NCI-H1694 treated with DMSO at 0.1 percent for 48 hours (cell line): ENCODE results near the gene PHF1.

Experiments
- DNase-seq: peaks from one replicate; lab custom pipeline; 2025; lab: John Stamatoyannopoulos, UW

Gene PHF1

GRCh38 chr6:33433001-33433543 lies 22.3 kb downstream of the PHF1 start:
- no peak for DNase-seq

GRCh38 chr6:33433544-33434191 lies 22.9 kb downstream of the PHF1 start:
- DNase-seq: no peak

GRCh38 chr6:33434961-33435360 lies 24.1 kb downstream of the PHF1 start:
- no peak for DNase-seq

DNA sequence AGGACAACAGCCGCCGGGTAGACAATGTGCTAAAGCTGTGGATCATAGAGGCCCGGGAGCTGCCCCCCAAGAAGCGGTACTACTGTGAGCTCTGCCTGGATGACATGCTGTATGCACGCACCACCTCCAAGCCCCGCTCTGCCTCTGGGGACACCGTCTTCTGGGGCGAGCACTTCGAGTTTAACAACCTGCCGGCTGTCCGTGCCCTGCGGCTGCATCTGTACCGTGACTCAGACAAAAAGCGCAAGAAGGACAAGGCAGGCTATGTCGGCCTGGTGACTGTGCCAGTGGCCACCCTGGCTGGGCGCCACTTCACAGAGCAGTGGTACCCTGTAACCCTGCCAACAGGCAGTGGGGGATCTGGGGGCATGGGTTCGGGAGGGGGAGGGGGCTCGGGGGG lies 26.9 kb downstream of the PHF1 start:
- no peak for DNase-seq

GRCh38 chr6:33438978-33439594 lies 28.3 kb downstream of the PHF1 start:
- no peak for DNase-seq

DNA sequence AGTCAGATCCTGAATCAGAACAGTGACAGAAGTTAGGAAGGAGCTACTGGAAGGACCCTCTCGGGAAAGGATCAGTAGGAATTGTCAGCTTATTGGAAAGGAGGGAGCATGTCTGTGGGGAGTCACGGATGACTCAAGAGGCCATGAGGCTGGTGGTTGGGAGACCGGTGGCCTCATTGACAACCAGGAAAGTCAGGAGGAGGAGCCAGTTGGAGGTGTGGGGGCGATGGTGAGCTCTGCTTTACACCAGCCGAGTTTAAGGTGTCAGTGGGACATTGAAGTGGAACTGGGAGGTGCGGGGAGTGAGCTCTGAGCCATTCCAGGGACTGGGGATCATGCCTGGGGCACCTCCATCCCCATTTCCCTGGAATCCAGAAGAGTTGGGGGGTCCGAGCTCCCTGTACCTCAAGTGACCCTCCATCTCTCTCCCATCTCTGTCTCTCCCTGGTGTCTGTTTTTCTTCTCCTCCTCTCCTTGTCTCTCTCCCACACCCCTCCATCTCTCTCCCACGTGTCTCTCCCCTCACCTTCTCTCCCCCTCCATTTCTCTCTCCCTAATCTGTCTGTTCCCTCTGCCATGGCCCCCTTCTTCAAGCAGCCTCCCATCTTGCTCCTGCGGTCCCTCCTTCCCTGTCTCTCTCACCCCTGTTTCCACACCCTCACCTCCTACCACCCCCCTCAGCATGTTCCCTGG lies 29.3 kb downstream of the PHF1 start:
- DNase-seq: no peak

DNA sequence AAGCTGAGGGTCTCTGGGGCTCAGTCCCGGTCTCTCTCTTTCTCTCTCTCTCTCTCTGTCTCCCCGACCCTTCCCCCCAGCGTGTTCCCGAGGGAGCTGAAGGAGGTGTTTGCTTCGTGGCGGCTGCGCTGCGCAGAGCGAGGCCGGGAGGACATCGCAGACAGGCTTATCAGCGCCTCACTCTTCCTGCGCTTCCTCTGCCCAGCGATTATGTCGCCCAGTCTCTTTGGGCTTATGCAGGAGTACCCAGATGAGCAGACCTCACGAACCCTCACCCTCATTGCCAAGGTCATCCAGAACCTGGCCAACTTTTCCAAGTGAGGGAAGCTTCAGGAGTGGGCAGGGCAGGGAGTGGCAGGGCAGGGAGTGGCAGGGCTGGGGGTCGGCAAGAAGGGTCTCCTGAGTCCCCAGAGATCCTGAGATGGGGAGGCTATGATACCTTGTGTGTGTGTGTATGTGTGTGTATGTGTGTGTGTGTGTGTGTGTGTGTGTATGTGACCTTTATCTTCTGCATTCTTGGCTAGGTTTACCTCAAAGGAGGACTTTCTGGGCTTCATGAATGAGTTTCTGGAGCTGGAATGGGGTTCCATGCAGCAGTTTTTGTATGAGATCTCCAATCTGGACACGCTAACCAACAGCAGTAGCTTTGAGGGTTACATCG lies 30.0 kb downstream of the PHF1 start:
- DNase-seq: no peak

DNA sequence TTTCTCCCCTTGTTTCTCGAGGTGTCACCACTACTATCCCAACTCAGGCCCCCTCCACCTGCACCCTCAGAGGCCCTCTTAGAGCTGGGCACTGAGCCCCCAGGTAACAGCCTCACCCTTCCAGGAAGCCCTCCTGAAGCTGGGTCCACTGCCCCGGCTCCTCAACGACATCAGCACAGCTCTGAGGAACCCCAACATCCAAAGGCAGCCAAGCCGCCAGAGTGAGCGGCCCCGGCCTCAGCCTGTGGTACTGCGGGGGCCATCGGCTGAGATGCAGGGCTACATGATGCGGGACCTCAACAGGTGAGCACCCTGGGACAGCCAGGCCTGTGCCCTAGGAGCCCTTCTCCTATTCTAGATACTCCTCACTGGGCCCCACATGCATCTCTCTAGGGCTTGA lies 30.6 kb downstream of the PHF1 start:
- DNase-seq: no peak

DNA sequence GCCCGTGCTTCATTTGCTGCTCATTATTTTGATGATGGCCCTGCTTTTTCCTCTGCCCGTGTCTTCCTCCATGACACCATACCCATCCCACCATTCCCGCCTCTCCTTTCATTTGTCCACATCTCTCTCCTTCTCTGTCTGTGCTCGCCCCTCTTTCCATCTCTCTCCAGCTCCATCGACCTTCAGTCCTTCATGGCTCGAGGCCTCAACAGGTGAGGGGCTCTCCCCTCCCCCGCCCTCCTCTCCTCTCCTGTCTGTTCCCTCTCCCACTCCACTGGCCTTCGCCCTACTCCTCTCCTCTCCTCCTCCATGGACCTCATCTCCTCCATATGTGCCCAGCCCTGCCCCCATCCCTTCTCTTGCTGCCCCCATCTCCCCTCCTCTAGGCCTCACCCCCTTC lies 31.5 kb downstream of the PHF1 start:
- DNase-seq: no peak

GRCh38 chr6:33443025-33443424 lies 32.2 kb downstream of the PHF1 start:
- DNase-seq: no peak

- no peak for DNase-seq
Measured at GRCh38 chr6:33443619-33444504, 33.0 kb downstream of the PHF1 start.

- no peak for DNase-seq
Measured at GRCh38 chr6:33445119-33445603, 34.3 kb downstream of the PHF1 start.

DNA sequence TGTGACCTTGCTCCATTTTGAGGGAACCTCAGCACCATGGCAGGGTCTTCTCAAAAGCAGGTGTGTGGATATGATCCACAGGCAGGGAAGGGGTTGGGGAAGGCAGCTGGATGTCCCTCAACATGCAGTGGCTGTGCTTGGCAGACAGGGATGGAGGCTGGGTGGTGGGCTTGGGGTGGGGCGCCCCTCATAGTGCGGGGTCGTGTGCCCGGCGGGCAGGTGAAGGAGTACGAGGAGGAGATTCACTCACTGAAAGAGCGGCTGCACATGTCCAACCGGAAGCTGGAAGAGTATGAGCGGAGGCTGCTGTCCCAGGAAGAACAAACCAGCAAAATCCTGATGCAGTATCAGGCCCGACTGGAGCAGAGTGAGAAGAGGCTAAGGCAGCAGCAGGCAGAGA lies 35.5 kb downstream of the PHF1 start:
- DNase-seq: no peak

DNA sequence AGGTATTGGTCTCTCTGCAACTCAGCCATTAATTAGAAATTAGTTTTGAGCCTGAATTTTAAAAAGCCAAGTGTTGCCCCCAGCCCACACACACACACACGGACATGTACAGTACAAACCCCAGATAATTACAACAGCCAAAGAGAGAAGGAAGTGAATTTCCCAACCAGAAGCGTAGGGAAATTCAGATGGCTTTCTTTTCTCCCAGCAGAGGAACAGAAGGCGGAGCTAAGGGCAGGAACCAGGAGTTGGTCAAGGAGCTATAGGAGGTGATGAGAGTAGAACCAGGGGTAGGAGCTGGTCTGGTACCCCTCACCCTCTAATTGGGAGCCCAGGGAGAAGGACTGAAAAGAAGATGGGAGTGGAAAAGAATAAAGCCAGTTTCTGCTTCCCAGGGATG lies 39.6 kb downstream of the PHF1 start:
- no peak for DNase-seq

DNA sequence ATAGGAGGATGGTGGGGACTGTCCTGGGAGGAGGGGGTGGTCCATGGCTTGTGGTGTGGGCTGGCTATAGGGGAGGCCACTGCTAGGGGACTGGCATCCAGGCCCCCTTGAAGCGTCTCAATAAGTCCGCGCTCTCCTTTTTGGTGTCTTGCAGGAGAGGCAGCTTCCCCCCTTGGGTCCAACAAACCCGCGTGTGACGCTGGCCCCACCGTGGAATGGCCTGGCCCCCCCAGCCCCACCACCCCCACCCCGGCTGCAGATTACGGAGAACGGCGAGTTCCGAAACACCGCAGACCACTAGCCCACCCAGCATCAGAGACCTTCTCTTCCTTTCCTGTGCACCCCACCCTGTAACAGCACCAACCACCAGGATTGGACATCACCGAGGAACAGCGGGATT lies 40.8 kb downstream of the PHF1 start:
- DNase-seq: no peak

GRCh38 chr6:33452496-33452895 lies 41.7 kb downstream of the PHF1 start:
- DNase-seq: no peak

GRCh38 chr6:33453393-33454008 lies 42.7 kb downstream of the PHF1 start:
- no peak for DNase-seq

DNA sequence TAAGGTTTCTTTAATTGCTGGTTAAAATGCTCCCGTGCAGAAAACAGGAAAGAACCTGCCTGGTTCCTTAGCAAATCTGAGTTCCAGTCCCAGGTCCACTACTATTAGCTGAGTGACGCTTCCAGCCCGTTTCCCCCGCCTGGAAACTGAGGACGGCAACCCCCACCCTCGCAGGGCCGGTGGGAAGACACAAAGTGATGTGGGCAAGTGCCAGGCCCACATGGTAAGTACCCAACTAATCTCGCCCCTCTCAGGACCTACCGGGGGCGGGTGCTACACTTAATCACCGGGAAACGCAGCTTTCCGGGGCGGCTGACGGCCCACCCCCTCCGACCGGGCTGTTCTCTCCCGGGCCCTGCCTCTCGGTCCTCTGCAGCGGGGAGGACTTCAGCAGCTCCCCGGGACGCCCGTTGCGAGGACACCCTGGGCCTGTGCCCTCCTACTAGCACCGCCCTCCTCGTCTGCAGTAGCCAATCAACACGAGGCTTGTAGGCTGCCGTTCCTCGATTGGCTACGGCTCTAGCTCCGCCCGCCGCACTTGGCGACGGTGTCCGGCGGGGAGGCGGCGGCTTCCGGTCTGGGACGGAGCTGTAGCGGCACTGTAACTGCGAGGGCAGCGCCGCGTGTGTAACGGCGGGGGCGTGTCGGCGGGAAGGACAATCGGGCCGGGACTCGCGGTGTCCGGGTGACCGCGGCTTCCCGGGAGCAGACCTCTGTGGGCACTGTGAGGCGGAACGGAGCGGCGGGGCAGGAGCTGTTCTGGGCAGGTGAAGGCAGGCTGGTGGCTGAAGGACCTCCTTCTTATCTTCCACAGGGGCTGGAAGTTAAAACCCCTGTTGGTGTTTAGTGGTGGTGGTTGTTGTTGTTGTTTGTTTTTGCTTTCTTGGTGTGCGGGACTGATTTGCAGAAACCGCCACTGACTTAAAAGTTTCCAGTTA lies 43.5 kb downstream of the PHF1 start, which contains the start of gene ZBTB9:
TSS of gene ZBTB9 (plus strand) at position 568 of the 938 bp plus-strand sequence. CDS start 525 bp downstream, outside the sequence.
- peak; percentile 87 for DNase-seq

DNA sequence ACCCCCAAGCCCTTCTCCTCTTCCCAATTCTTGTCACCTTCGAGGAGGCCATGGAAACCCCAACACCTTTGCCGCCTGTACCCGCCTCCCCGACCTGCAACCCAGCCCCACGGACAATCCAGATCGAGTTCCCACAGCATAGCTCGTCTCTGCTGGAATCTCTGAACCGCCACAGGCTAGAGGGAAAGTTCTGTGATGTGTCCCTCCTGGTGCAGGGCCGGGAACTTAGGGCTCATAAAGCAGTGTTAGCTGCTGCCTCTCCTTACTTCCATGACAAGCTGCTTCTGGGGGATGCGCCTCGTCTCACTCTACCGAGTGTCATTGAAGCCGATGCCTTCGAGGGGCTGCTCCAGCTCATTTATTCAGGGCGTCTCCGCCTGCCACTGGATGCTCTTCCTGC lies 44.2 kb downstream of the PHF1 start:
- DNase-seq: no peak

- DNase-seq: no peak
Measured at GRCh38 chr6:33456156-33456555, 45.3 kb downstream of the PHF1 start.
